AG09309 (cell line): ENCODE data around the gene PGF.

Experiments
- DNase-seq: peaks from one replicate; pipeline ENCODE4 v3.0.0-alpha.2; 2010; ENCODE audit warnings: low read depth
- H3K4me3 ChIP-seq: 2 replicates; pipeline ENCODE4 v1.5.1; 2011; ENCODE audit warnings: mild to moderate bottlenecking, low read depth, low read length, moderate library complexity; ENCODE audit not compliant: control insufficient read depth
- TF ChIP-seq, protein P1 (sequence below): IDR thresholded peaks from 2 replicates; pipeline ENCODE4 v1.5.1; 2011; ENCODE audit warnings: mild to moderate bottlenecking, low read depth, low read length, inconsistent platforms; ENCODE audit not compliant: insufficient read depth, control insufficient read depth; ENCODE audit errors: missing control alignments

PGF gene

DNA sequence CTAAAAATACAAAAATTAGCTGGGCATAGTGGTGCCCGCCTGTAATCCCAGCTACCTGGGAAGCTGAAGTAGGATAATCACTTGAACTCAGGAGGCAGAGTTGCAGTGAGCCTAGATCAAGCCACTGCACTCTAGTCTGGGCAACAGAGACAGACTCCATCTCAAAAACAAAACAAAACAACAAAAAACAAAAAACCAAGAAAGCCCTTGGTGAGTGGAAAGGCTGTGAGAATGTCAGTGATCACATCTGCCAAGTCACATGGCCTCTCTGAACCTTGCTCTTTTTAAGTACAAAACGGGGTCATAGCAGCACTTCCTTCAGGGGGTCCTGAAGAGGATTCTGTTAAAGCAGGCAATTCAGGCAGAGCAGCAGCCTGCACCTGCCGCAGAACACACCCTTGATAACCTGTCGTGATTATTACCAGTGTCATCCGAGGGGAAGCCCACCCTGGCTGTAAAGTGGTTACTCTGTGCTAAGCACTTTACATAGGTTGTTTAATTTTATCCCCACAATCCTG is 41.9 kb downstream of the PGF start:
- no peak for DNase-seq
- no peak overlapping the region for H3K4me3 ChIP-seq
- TF ChIP-seq, protein P1, sequence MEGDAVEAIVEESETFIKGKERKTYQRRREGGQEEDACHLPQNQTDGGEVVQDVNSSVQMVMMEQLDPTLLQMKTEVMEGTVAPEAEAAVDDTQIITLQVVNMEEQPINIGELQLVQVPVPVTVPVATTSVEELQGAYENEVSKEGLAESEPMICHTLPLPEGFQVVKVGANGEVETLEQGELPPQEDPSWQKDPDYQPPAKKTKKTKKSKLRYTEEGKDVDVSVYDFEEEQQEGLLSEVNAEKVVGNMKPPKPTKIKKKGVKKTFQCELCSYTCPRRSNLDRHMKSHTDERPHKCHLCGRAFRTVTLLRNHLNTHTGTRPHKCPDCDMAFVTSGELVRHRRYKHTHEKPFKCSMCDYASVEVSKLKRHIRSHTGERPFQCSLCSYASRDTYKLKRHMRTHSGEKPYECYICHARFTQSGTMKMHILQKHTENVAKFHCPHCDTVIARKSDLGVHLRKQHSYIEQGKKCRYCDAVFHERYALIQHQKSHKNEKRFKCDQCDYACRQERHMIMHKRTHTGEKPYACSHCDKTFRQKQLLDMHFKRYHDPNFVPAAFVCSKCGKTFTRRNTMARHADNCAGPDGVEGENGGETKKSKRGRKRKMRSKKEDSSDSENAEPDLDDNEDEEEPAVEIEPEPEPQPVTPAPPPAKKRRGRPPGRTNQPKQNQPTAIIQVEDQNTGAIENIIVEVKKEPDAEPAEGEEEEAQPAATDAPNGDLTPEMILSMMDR: no peak

DNA sequence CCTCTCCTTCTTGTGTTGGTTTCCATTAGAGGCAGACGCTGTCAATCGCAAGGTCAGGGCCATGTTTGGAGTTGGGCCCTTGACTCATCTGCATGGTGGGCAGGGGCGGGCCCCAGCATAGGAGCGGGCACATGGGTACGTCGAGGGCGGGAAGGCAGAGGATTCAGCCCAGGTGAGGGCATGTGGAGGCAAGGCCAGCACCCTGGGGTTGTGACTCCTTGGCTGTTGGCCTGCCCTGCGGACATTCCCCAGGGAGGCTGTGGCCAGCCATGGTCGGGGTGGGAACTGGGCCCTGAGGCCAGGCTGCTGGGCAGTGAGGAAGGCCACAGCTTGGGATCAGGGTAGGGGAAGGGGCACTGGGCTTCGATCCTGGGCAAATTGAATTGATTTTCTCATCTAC is 42.6 kb downstream of the PGF start:
- no peak for DNase-seq
- TF ChIP-seq, protein P1: no peak
- H3K4me3 ChIP-seq: no peak overlapping the region

DNA sequence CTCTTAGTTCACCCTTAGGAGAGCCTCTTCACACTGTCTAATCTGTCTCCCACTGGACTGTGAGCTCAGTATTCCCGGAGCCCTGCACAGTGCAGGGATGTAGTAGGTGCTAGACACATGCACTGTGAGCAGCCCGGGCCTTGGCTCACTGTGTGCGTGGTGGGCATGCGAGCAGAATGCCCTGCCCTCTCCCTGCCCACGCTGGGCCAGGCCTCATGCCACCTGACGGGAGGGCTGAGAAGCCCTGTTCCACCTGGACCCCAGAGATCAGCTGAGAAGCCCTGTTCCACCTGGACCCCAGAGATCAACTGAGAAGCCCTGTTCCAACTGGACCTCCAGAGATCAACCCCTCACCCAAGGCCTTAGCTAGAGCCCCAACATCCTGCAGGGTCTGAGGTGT is 43.3 kb downstream of the PGF start:
- TF ChIP-seq, protein P1: no peak
- no peak overlapping the region for H3K4me3 ChIP-seq
- no peak for DNase-seq

DNA sequence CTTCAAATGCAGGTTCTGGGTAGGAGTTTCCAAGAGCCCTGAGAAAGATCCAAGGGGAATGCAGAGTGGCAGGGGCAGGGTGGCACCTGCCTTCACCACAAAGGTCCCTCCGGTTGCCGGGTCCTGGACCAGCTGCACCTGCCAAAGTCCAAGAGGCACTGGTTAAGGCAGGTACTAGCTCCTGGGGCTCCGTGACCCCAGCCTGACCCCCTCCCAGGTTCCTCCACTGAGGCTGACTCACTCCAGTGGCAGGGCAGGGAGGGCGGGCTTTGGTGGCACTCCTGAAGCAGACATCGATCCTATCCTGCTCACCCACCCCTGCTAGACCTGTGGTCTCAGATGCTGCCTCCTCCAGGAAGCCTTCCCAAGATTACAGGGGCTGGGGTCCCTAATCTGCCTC is 43.7 kb downstream of the PGF start:
- TF ChIP-seq, protein P1: no peak
- no peak overlapping the region for H3K4me3 ChIP-seq
- DNase-seq: no peak

DNA sequence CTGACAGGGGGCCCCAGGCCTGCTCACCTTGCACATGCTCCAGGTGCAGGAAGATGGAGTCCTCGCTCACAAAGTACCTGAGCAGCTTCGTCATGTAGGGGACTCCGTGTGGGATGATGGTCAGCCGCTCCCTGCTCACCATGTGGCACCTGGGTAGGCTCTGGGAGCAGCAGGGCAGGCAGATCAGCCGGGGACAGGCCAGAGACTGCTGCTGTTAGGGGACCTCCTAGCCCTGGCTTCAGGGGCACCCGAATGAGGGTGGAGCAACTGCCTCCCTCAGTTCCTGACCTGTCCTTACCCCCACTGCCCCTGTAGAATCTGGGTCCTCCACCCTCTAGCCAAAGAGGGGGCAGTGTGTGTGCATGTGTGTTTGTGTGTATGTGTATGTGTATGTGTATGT is 44.2 kb downstream of the PGF start:
- DNase-seq: no peak
- no peak overlapping the region for H3K4me3 ChIP-seq
- TF ChIP-seq, protein P1: no peak

DNA sequence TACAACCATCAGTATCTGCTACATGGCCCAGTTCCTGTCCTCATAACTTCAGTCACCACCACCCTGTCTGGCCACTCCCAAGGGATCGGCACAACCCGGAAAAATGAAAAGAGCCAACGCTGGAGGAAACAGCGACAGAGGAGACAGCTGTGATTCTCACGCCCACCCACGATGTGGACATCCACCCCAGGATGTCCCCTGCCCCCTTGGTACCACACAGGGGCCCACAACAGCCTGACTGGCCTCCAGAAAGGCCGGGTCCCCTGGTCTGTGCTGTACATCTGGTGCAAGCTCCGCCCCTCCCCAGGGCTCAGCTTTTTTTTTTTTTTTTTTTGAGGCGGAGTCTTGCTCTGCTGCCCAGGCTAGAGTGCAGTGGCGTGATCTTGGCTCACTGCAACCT is 44.8 kb downstream of the PGF start:
- DNase-seq: no peak
- TF ChIP-seq, protein P1: no peak
- H3K4me3 ChIP-seq: no peak overlapping the region

DNA sequence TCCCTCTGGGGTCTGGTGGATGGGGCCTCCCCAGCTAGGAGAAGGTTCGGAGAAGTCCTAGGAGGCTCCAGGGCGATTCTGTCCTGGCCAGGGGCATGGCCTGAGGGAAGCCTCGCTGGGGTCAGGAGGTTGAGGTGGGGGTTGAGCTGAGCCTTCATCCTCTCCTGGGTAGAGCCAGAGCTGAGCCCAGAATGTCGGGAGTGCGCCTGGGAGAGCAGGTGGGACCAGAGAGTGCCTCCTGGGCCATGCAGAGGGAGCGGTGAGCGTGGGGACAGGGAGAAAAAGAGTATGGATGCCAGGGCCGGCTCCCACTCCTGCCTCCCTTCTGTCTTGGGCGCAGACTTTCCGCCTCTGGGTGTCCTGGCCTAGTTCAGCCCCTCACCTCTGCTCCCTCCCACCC is 45.5 kb downstream of the PGF start:
- TF ChIP-seq, protein P1: no peak
- no peak for DNase-seq
- no peak overlapping the region for H3K4me3 ChIP-seq
